GM21526 (cell line): ENCODE measurements around the gene CARF.

ENCODE experiments used
- ATAC-seq: cut with Tn5 transposase; IDR thresholded peaks from one replicate; pipeline ENCODE4 v1.9.1; 2021; ENCODE audit warnings: moderate library complexity; ENCODE audit not compliant: unreplicated experiment, low FRiP score

CARF gene

GRCh38 chr2:203018181-203018580 lies 106.1 kb downstream of the CARF start:
- ATAC-seq = no peak

DNA sequence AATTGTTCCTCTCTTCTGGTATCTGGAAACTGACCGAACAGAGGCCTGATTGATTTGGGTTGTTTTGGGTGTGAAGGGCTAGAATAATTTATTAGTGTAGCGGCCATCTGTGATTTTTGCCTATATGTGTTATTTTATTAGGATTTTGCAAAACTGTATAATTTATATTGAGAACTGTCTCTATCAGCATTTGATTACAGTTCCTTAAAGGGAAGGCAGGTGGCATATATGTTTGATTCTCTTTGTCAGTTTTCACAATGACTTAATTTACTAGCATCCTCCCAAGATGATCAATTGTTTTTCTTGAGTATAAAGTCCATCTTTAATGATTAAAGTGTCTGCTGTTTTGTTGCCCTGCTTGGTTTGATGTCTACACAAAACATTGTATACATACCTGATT lies 107.1 kb downstream of the CARF start:
- ATAC-seq = no peak

GRCh38 chr2:203021991-203022390 lies 109.9 kb downstream of the CARF start:
- ATAC-seq = no peak

DNA sequence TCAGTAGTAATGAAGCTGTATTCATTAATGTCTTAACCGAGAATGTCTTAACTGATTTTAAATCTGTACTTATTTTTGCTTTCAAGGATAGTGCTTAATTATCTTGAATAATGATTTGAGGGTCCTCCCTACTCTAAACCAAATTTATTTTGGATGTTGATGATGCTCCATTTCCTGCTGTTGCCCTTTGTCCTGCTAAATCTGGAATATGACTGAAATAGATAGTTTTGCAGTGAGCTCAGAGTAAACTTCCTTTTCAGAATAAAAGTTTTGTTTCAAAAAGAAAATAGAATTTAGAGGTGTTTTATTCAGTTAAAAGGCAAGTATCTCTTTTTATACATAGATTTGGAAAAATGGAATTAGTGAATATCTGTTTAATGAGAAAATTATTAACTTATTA lies 110.7 kb downstream of the CARF start:
- no peak for ATAC-seq

GRCh38 chr2:203025592-203025991 lies 113.5 kb downstream of the CARF start:
- ATAC-seq = no peak

DNA sequence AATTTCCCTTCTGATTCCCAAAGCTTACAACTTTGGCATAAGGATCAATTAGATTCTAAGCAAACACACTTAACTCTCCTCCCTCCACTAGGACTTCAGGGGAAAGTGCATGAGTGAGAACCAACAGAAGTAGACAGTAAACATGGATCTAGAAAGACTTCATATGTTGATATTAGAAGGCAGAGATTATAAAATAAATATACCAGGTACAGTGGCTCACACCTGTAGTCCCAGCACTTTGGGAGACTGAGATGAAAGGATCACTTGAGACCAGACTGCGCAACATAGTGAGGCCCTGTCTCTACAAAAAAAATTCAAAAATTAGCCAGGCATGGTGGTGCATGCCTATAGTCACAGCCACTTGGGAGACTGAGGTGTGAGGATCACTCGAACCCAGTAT lies 118.5 kb downstream of the CARF start:
- no peak for ATAC-seq

- no peak for ATAC-seq
Measured at GRCh38 chr2:203030991-203031390, 118.9 kb downstream of the CARF start.

GRCh38 chr2:203033395-203033794 lies 121.3 kb downstream of the CARF start:
- ATAC-seq = no peak

GRCh38 chr2:203035879-203036470 lies 123.9 kb downstream of the CARF start:
- ATAC-seq = no peak
